Upper lobe of left lung (tissue), 4 donors: ENCODE data around the gene ATXN7.

Source experiments
- EP300 ChIP-seq, 4 donors: sonication (generic); formaldehyde crosslinking; IDR thresholded peaks; one replicate each; pipeline ENCODE4 v1.5.1; 2017; ENCODE audit warnings: antibody characterized with exemption in 4 of 4, control low read depth in 2 of 4
- POLR2A ChIP-seq, 4 donors: fragments of 450-650 bp; IDR thresholded peaks; one replicate each; pipeline ENCODE4 v1.5.1; 2016 to 2017; ENCODE audit warnings: antibody characterized with exemption in 4 of 4, mild to moderate bottlenecking in 2 of 4
- POLR2AphosphoS5 ChIP-seq, 2 donors: sonication (generic); formaldehyde crosslinking; IDR thresholded peaks; one replicate each; pipeline ENCODE4 v1.5.1; 2017; ENCODE audit warnings: antibody characterized with exemption in 2 of 2
- TF ChIP-seq, protein P1 (sequence below), 6 experiments: fragments of 450-650 bp in 4 of 6; fragments of 200-600 bp in 2 of 6; sonication (generic) in 2 of 6; IDR thresholded peaks; one replicate each; pipeline ENCODE4 v1.5.1; 2016 to 2019; ENCODE audit warnings: antibody characterized with exemption in 6 of 6

DNA sequence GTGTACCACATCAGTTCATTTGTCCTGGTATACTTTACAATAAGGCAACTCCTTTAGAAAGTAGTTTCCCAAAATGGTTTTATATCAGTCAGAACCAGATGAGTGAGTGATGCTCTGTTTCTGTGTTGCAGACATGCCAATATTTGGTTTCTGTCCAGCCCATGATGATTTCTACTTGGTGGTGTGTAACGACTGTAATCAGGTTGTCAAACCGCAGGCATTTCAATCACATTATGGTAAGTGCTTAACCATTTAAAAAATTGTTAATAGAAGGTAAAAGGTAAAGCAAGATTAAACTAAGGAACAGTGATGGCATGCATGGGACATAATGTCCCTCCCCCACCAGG, 88.6 kb downstream of the ATXN7 start:
- TF ChIP-seq, protein P1, sequence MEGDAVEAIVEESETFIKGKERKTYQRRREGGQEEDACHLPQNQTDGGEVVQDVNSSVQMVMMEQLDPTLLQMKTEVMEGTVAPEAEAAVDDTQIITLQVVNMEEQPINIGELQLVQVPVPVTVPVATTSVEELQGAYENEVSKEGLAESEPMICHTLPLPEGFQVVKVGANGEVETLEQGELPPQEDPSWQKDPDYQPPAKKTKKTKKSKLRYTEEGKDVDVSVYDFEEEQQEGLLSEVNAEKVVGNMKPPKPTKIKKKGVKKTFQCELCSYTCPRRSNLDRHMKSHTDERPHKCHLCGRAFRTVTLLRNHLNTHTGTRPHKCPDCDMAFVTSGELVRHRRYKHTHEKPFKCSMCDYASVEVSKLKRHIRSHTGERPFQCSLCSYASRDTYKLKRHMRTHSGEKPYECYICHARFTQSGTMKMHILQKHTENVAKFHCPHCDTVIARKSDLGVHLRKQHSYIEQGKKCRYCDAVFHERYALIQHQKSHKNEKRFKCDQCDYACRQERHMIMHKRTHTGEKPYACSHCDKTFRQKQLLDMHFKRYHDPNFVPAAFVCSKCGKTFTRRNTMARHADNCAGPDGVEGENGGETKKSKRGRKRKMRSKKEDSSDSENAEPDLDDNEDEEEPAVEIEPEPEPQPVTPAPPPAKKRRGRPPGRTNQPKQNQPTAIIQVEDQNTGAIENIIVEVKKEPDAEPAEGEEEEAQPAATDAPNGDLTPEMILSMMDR (IDR thresholded peaks at IDR 0.05) = no peak
- TF ChIP-seq POLR2A (IDR thresholded peaks at IDR 0.05) = no peak
- no peak for TF ChIP-seq EP300 (IDR thresholded peaks at IDR 0.05)
- TF ChIP-seq POLR2AphosphoS5 (IDR thresholded peaks at IDR 0.05) = no peak
